Cardiac septum (tissue), 1 donor: ENCODE data around the gene ST6GALNAC4. TPM values are rescaled to one million over a fixed set of nuclear protein-coding genes. Genes with fewer than 3 reads are reported as not detected.
A peak's percentile ranks its signal among the peaks of the same experiment; 100 is the strongest.

Experiments used
- DNase-seq: peaks from one replicate; pipeline ENCODE4 v3.0.0-alpha.2; 2020; ENCODE audit warnings: low spot score
- intact Hi-C: fragments of 100-400 bp; cut with DNase I; formaldehyde crosslinking; loops from one replicate; pipeline ENCODE4 v1.14.0; 2022
- microRNA-seq: library from miRNA; unstranded; fragments of <30 nt; microRNA quantifications from one replicate; pipeline ENCODE4 v1.2.0, GENCODE V29; 2020
- total RNA-seq: library from RNA; stranded (reverse); fragmentation: NEBNext Ultra II Directional; extraction: Animal tissue kit (Norgen Biotek cat#: 25700); gene quantifications from one replicate; pipeline ENCODE4 v1.2.1, GENCODE V29; 2021
- donor health status: DM: no; HTN: no; CAD: no.

ST6GALNAC4 gene
- total RNA-seq, 1 donor from 2014 or later = 48.1 TPM

DNA sequence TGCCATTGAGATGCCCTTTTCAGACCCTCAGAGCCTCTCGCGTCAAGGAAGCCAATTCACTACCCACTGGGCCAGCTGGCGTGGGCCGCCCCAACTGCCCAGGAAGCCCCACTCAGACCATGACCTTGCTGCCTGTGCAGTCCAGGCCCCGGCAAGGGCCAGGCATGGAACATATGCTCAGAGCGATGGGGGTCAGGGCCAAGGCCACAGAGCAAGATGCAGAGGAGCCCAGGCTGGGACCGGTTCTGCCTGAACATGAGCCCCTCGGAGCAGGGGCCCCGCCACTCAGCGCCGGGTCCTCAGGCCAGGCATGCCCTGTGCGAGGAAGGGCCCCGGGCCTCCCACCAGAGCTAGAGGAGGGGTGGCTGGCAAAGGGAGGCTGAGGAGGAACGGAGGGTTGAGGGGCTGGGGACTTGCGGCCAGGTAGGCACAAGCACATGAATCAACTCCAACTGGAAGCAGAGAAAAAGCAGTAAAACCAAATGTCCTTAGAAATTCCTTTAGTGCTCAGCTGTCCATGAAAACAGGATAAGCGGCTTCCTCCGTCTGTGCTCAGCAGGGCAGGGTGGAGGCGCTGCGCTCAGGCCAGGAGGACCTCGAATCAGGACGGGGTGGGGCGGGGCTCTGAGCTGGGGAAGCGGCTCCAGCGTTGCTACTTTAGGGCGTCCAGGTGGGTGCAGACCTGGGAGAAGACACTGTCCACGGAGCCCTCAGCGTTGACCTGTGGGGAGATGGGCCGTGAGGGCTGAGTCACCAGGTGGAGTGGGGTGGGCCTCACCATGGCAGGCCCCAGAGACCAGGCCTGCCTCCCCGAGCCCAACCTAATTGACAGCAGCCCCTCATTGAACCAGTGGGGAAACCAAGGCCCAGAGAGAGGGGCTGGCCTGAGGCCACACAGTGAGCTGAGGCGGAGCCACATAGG lies 49.2 kb downstream of the ST6GALNAC4 start:
- intact Hi-C loops = no loop called here
- DNase-seq = no peak

DNA sequence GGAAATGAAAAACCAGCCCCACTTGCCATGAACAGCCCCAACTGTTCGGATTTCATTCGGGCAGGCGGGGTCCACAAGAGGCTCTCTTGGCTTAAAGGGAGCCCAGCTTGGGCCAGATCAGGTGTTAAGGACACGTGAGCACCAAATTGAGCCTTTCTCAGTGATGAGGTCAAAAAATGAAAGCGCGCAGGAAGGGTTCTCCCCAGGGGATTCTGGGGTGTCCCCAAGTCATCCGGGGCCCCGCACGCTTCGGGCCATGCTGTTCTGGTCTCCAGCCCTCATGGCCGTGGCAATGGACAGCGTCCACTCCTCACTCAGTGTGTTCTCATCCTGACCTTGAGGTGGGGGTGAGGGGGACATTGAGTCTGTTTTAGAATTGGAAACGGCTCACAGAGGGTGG lies 50.3 kb downstream of the ST6GALNAC4 start:
- intact Hi-C loops = no loop called here

DNA sequence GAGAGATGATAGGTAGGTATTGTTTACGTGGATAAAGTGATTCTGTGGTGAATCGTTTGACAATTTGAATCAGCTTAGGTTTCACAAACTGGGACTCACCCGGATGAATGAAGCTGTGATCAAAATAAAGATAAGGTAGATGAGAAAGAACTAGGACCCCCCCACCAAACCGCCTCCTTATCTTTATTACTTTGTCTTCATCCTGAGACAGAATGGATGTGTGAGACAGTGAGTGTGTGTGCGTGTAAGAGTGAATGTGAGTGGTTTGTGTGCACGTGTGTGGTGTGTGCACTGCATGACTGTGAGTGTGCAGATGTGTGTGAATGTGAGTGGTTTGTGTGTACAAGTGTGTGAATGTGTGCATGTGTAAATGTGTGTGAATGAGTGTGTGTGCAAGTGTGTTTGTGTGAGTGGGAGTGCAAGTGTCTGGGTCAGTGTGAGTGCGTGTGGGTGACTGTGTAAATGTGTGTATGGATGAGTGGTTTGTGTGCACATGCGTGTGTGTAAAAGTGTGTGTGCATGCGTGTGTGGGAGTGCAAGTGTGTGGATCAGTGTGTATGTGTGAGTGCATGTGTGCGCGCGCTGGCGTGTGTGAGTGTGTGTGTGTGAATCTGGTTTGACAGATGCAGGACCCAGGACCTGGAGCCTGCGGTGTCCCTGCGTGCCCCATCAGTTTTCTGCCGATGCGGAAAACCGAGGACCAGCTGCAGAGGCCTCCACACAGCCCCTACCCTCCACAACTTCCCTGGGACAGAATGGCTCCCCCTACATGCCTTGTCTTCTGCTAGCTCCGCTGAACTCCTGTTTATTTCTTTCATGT lies 51.0 kb downstream of the ST6GALNAC4 start:
- DNase-seq = no peak
- intact Hi-C loops = no loop called here

More for the DNA sequence above, 50.3 kb downstream of the ST6GALNAC4 start:
- DNase-seq = no peak

DNA sequence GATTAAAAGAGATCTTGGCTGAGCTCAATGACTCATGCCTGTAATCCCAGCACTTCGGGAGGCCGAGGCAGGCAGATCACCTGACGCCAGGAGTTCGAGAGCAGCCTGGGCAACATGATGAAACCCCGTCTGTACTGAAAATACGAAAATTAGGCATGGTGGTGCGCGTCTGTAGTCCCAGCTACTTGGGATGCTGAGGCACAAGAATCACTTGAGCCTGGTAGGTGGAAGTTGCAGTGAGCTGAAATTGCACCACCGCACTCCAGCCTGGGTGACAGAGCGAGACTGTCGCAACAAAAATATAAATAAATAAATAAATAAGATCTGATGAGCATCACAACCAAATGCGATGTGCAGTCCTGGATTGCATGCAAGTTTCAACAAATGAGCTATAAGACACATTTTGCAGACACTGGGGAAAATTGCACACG lies 53.6 kb downstream of the ST6GALNAC4 start:
- intact Hi-C loops = loop anchor here (5.0 kb wide), 1 partner anchor 36 kb away; no protein-coding TSS in a partner anchor
- no peak for DNase-seq

DNA sequence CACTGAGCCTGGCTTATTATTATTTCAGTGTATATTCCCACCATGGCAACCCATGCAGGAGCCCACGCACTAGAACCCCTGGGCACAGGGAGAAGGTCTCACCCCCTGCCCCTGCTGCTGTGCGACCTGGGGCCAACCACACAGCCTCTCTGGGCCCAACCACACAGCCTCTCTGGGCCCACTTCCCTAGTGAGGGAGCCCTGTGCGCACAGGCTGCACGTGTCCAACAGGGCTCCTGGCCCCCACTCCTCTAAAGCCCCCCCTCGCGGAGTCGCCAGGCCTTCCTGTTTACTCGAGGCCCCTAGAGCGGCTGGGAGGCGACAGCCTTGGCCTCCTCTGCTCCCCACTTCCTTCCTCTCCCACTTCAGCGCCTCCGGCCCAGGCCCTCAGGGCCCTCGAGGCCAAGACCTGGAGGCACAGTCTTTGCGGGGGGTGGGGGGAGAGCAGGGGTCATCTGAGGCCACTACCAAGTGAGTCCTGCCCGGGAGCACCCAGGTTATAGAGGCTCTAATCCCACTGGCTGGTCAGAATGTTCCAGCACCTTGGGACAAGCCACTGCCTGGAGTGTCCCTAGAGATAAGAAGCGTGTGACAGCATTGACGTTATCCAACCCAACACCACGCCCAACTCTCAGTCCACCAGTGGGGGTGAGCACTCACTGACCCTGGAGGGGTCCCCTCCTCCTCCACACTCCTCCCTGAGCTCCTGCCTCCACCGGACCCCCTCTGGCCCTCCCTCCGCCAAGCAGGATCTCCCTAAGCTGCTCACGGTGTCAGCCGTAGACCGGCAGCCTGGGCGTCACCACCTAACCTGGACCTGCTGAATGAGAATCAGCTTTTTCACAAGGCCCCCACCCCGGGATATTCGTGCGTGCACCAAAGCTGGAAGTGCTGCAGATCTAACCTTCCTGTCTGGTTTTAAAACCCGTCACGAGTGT lies 54.5 kb downstream of the ST6GALNAC4 start:
- DNase-seq = peak; percentile 91
- intact Hi-C loops = loop anchor here (5.0 kb wide), 1 partner anchor 35 kb away; no protein-coding TSS in a partner anchor

DNA sequence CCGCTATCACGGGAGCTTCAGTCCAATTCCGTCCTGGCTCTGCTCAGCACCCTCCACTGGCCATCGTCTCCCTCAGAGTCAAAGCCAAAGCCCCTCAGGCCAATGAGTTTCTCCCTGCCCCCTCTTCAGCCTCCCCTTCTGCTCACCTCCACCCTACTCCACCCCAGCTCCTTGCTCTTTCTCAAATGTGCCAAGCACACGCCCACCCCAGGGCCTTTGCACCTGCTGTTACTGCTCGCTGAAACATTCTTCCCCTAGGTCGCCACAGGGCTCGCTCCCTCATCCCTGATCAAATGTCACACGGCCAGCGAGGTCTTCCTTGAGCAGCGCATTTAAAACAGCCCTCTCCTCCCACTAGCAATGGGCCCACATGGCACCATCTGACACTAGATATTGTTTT lies 56.1 kb downstream of the ST6GALNAC4 start:
- intact Hi-C loops = loop anchor here (5.0 kb wide), 1 partner anchor 33 kb away; no protein-coding TSS in a partner anchor
- no peak for DNase-seq

DNA sequence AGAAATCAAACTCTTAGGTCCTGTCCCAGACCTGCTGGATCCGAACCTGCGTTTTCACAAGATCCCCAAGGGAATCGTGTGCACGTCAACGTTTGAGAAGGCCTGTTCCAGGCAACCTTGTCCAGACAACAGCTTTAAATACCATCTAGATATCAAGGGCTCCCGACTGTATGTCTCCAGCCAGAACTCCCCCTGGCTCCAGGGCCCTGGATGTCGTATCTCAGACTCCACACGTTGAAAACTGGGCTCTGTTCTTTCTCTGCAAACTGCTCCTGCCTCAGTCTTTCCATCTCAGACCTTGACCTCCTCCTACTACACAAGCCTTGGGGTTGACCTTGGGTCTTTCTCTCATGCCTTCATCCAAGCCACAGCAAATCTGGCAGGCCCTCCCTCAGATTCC lies 56.6 kb downstream of the ST6GALNAC4 start:
- intact Hi-C loops = loop anchor here (5.0 kb wide), 1 partner anchor 33 kb away; no protein-coding TSS in a partner anchor
- DNase-seq = no peak

DNA sequence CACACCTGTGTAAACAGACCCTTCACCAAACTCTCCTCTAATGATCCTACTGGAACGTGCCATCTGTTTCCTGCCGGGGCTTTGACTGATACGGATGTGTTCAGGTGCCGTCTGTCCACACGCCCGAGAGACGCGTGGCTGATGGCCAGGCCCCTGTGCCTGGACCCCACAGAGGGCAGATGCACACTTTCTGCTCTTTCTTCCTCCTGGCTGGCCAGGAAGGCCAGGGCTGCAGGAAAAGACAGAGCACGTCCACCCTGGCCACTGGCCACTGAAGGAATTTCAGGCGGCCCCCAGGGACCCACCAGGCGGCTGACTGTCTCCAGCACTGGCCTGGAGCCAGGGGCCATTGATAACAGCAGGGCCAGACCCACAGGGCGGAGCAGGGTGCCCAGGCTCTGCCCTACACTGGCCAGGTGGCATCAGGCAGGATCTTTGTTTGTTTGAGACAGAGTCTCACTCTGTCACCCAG lies 58.8 kb downstream of the ST6GALNAC4 start:
- intact Hi-C loops = no loop called here
- peak; percentile 91 for DNase-seq

Small RNAs within 50 kb of the gene (microRNA-seq; reads per million reads assigned to microRNA genes)
- gene MIR4672 = not detected

Other genes with a start within 250 kb of the ST6GALNAC4 start
- not detected for gene CFAP157, start 210.1 kb downstream of the ST6GALNAC4 start, total RNA-seq
- gene PTRH1, start 201.4 kb downstream of the ST6GALNAC4 start, total RNA-seq = 13.4 TPM
- gene TTC16, start 201.0 kb downstream of the ST6GALNAC4 start, total RNA-seq = 0.16 TPM
- gene TOR2A, start 181.7 kb downstream of the ST6GALNAC4 start, total RNA-seq = 4.4 TPM
- gene SH2D3C, start 138.4 kb downstream of the ST6GALNAC4 start, total RNA-seq = 16.0 TPM
- gene CDK9, start 131.0 kb downstream of the ST6GALNAC4 start, total RNA-seq = 48.7 TPM
- 36.5 TPM for gene FPGS, start 114.2 kb downstream of the ST6GALNAC4 start, total RNA-seq
- 244 TPM for gene ENG, start 62.4 kb downstream of the ST6GALNAC4 start, total RNA-seq
- gene AK1, start 39.4 kb downstream of the ST6GALNAC4 start, total RNA-seq = 484 TPM
- gene ST6GALNAC6, start 17.4 kb downstream of the ST6GALNAC4 start, total RNA-seq = 49.4 TPM
- 0.57 TPM for gene PIP5KL1, start 13.7 kb upstream of the ST6GALNAC4 start, total RNA-seq
- 14.9 TPM for gene DPM2, start 20.8 kb upstream of the ST6GALNAC4 start, total RNA-seq
- gene EEIG1, start 63.9 kb upstream of the ST6GALNAC4 start, total RNA-seq = 24.1 TPM
- 6.2 TPM for gene NAIF1, start 150.3 kb upstream of the ST6GALNAC4 start, total RNA-seq
- gene SLC25A25, start 151.2 kb upstream of the ST6GALNAC4 start, total RNA-seq = 5.6 TPM
- 136 TPM for gene PTGES2, start 210.7 kb upstream of the ST6GALNAC4 start, total RNA-seq
- 2.0 TPM for gene LCN2, start 232.4 kb upstream of the ST6GALNAC4 start, total RNA-seq
- gene BBLN, start 243.2 kb upstream of the ST6GALNAC4 start, total RNA-seq = 65.7 TPM